Activated B cell treated with CpG ODN at 0.5 μM for 24 hours (primary cell): Measurements from ENCODE around the gene C9orf85. TPM values are rescaled to one million over a fixed set of nuclear protein-coding genes. Genes with fewer than 3 reads are reported as not detected.

Source experiments
- ATAC-seq: fragments of 200-7000 bp; cut with Tn5 transposase; one replicate; pipeline ENCODE4 v1.10.0; 2021; ENCODE audit warnings: low read depth, mild to moderate bottlenecking, moderate library complexity
- CTCF ChIA-PET: fragments of 350-600 bp; sonication (Branson Sonifier 250); formaldehyde crosslinking; loops from one replicate; lab custom pipeline; 2021; ENCODE audit warnings: antibody characterized with exemption; lab: Charles Lee
- POLR2A ChIA-PET: fragments of 350-600 bp; sonication (Branson Sonifier 250); formaldehyde crosslinking; loops from one replicate; lab custom pipeline; 2021; ENCODE audit warnings: antibody characterized with exemption; lab: Charles Lee
- DNase-seq: peaks from one replicate; pipeline ENCODE4 v3.0.0; 2022
- H3K27ac Mint-ChIP-seq: one replicate; pipeline ENCODE4 v1.8.0; 2020; ENCODE audit warnings: mixed read lengths
- H3K27me3 Mint-ChIP-seq: one replicate; pipeline ENCODE4 v1.8.0; 2021; ENCODE audit warnings: mixed read lengths
- H3K36me3 Mint-ChIP-seq: one replicate; pipeline ENCODE4 v1.8.0; 2021; ENCODE audit warnings: low read depth, mixed read lengths
- H3K4me1 Mint-ChIP-seq: one replicate; pipeline ENCODE4 v1.8.0; 2021; ENCODE audit warnings: mixed read lengths
- H3K4me3 Mint-ChIP-seq: one replicate; pipeline ENCODE4 v1.8.0; 2020; ENCODE audit warnings: mild to moderate bottlenecking, mixed read lengths
- H3K9me3 Mint-ChIP-seq: one replicate; pipeline ENCODE4 v1.8.0; 2020; ENCODE audit warnings: mixed read lengths
- intact Hi-C: fragments of 100-400 bp; cut with micrococcal nuclease; formaldehyde crosslinking; loops from one replicate; pipeline ENCODE4 v1.15.1; 2024
- total RNA-seq: library from RNA; stranded (reverse); gene quantifications from 2 replicates; pipeline ENCODE4 v1.2.3, GENCODE V29; 2022
- TF ChIP-seq, protein P1 (sequence below): fragments of 200-600 bp; IDR thresholded peaks from one replicate; pipeline ENCODE4 v1.8.0; 2022; ENCODE audit warnings: antibody characterized with exemption, mild to moderate bottlenecking

C9orf85 gene
- total RNA-seq, 1 donor from 2014 or later: 9.5 TPM

DNA sequence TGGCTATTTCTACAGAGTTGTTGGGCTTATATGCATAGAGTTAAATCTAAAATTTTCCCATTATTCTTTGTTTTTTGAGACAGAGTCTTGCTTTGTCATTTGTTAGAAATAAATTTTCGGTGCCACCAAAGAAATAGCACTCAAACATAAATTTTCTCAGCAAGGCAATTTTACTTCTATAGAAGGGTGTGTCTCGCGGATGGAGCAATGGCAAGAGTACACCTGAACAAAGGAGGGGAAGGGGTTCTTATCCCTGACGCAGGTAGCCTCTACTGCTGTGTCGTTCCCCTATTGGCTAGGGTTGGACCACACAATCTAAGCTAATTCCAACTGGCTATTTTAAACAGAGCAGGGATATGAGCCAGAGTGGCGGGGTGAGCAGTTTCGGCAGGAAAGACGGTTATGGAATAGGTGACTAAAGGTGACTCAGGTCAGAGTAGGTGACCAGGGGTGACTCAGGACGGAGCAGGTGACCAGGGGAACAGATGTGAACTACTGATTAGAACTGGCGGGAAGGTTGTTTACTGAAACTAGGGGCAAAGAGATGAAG lies 57.2 kb downstream of the C9orf85 start:
- no peak overlapping the region for H3K27ac Mint-ChIP-seq

DNA sequence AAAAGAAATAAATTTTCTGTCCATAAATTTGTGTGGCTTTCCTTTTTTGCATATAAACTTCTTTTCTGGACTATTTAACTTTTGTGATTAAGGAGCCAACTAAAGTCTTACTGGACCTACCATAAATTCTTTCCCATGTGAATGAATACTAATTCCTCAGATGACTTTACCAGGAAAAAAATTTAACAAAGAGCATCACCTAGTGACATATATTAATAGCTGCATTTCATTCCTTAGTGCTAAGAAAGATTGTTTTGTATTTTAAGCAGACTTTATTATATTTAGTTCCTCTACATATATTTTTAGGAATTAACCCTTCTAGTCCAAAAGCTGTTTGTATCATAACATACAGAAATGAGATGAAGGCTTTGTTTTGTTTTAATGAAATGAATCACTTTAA lies 64.4 kb downstream of the C9orf85 start:
- DNase-seq (no peak), ATAC-seq (no peak)
- intact Hi-C loops: loop anchor here (1.0 to 10.0 kb wide), 2 partner anchors 170 to 691 kb away; no protein-coding TSS in a partner anchor
- Mint-ChIP-seq H3K9me3 (no peaks in the 10 kb centered on the region), H3K36me3 (peaks cover 25% of the 10 kb centered on the region), H3K27me3 (no peaks in the 10 kb centered on the region), H3K27ac (no peak overlapping the region), H3K4me3 (no peak overlapping the region), H3K4me1 (no peaks in the 10 kb centered on the region)
- TF ChIP-seq, protein P1, sequence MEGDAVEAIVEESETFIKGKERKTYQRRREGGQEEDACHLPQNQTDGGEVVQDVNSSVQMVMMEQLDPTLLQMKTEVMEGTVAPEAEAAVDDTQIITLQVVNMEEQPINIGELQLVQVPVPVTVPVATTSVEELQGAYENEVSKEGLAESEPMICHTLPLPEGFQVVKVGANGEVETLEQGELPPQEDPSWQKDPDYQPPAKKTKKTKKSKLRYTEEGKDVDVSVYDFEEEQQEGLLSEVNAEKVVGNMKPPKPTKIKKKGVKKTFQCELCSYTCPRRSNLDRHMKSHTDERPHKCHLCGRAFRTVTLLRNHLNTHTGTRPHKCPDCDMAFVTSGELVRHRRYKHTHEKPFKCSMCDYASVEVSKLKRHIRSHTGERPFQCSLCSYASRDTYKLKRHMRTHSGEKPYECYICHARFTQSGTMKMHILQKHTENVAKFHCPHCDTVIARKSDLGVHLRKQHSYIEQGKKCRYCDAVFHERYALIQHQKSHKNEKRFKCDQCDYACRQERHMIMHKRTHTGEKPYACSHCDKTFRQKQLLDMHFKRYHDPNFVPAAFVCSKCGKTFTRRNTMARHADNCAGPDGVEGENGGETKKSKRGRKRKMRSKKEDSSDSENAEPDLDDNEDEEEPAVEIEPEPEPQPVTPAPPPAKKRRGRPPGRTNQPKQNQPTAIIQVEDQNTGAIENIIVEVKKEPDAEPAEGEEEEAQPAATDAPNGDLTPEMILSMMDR: no peak
- CTCF ChIA-PET: interaction anchor here (0.6 to 1.5 kb wide), 2 partner anchors 169 to 354 kb away, joined by 3 to 6 read pairs; no protein-coding TSS in a partner anchor
- POLR2A ChIA-PET: no interaction called here

More for the DNA sequence above, 57.2 kb downstream of the C9orf85 start:
- POLR2A ChIA-PET: no interaction called here
- no peaks in the 10 kb centered on the region for H3K4me1 Mint-ChIP-seq
- no peaks in the 10 kb centered on the region for H3K27me3 Mint-ChIP-seq
- H3K36me3 Mint-ChIP-seq: peaks cover 57% of the 10 kb centered on the region
- peaks cover 15% of the 10 kb centered on the region for H3K9me3 Mint-ChIP-seq
- intact Hi-C loops: no loop called here
- TF ChIP-seq, protein P1: no peak
- H3K4me3 Mint-ChIP-seq: no peak overlapping the region
- no peak for ATAC-seq
- CTCF ChIA-PET: no interaction called here
- no peak for DNase-seq

DNA sequence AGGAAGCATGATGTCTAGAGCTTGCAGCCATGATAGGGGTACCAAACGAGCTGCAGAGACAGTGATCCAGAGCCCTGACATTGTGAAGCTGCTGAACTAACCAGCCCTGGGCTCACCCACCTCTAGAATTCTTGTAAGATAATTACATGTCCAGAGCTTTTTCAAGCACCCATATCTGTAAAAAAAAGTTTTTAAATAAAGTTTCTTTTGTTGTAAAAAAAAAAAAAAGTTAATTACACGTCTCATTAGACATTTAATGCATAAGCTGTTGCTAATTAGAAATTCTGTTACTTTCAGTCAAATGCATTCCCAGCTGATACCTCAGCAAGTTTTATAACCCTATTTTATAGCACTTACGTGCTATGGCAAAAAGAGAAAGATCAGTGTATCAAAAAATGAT lies 65.6 kb downstream of the C9orf85 start:
- ChIA-PET CTCF (interaction anchor here (1.5 kb wide), 1 partner anchor 170 kb away, joined by 6 read pairs; no protein-coding TSS in a partner anchor), POLR2A (interaction anchor here (0.7 kb wide), 1 partner anchor 450 kb away, joined by 5 read pairs; no protein-coding TSS in a partner anchor)
- no peak for DNase-seq
- H3K4me1 Mint-ChIP-seq: no peaks in the 10 kb centered on the region
- intact Hi-C loops: loop anchor here (10.0 kb wide), 1 partner anchor 692 kb away; no protein-coding TSS in a partner anchor
- H3K4me3 Mint-ChIP-seq: no peak overlapping the region
- no peak for ATAC-seq
- no peak overlapping the region for H3K27ac Mint-ChIP-seq
- no peaks in the 10 kb centered on the region for H3K9me3 Mint-ChIP-seq
- H3K36me3 Mint-ChIP-seq: peaks cover 21% of the 10 kb centered on the region
- TF ChIP-seq, protein P1: no peak
- H3K27me3 Mint-ChIP-seq: no peaks in the 10 kb centered on the region

DNA sequence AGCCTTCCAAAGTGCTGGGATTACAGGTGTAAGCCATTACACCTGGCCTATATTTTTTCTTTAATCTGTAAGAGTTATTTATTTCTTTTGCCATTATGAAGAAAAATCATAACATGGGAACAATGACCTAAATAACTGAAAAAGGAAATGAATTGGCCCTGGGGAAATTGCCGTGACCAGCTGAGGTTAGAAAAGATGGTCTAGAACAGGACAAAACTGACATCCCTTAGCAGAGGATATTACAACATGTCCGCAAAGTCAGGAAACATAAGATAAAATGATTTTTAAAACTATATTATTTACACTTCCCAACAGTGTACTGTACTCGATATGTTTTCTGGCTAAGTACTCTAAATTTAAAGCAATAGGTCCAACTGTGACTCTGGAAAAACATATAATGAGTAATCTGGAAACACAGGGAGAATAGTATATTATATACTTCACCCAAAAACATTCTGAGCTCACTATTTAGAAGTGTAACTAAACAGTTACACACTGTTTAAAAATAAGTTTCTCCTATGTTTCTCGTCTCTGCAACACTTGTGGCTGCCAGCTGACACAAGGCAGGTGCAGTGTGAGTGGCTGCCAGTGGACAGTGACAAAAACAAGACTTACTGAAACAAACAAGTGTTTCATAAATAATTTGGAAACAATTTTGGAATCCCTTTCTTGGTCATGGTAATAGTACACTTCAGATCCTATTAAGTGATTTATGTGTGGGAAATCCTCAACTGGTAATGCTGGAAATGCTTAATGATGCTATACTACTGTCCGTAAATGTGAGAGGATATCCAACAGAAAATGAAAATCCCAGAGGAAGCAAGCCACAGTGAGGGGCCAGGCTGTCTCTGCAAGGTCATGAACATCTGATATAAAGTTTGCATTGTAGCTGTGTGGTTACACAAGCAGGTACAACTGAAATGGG lies 69.1 kb downstream of the C9orf85 start:
- TF ChIP-seq, protein P1: no peak
- Mint-ChIP-seq H3K9me3 (no peaks in the 10 kb centered on the region), H3K4me3 (no peak overlapping the region), H3K27me3 (no peaks in the 10 kb centered on the region), H3K4me1 (no peaks in the 10 kb centered on the region), H3K27ac (no peak overlapping the region), H3K36me3 (peaks cover 13% of the 10 kb centered on the region)
- POLR2A ChIA-PET: no interaction called here
- intact Hi-C loops: no loop called here
- ATAC-seq: no peak
- CTCF ChIA-PET: no interaction called here
- DNase-seq: no peak

DNA sequence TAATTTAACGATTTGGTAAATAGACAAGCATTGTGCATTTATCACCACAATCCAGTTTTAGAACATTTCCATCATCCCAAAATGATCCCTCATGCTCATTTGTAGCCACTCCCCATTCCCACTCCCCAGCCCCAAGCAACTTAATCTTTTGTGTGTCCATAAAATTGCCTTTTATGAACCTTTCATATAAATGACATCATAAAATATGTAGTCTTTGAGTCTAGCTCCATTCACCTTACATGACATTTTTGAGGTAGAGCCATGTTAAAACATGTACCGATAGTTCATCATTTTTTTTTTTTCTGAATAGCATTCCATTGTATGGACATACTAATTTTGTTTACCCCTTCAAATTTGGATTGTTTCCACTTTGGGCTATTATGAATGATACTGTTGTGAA lies 70.5 kb downstream of the C9orf85 start:
- no peak overlapping the region for H3K4me3 Mint-ChIP-seq
- no peak for DNase-seq
- POLR2A ChIA-PET: no interaction called here
- TF ChIP-seq, protein P1: no peak
- no peak overlapping the region for H3K27ac Mint-ChIP-seq
- H3K4me1 Mint-ChIP-seq: no peaks in the 10 kb centered on the region
- no peak for ATAC-seq
- intact Hi-C loops: no loop called here
- H3K9me3 Mint-ChIP-seq: no peaks in the 10 kb centered on the region
- CTCF ChIA-PET: no interaction called here
- no peaks in the 10 kb centered on the region for H3K27me3 Mint-ChIP-seq
- H3K36me3 Mint-ChIP-seq: peaks cover 10% of the 10 kb centered on the region
